A549 treated with Mapracorat at 1 μM for 4 hours (cell line): Measurements from ENCODE around the gene USP35. TPM values are rescaled to one million over a fixed set of nuclear protein-coding genes. Genes with fewer than 3 reads are reported as not detected.

Experiments
- total RNA-seq: library from RNA; stranded (reverse); fragments of 200-300 nt; extraction: Qiagen RNA extraction; gene quantifications from 5 replicates; pipeline ENCODE4 v1.2.3, GENCODE V29; 2022

The USP35 gene
- 6.7 to 9.2 TPM (median 8.3 TPM) in 5 replicates for total RNA-seq

GRCh38 chr11:78188286-78189173 is at the start of gene USP35, which contains the start of gene KCTD21:
Gene USP35 (plus strand): TSS chr11:78188919. CDS start chr11:78196246, 7,327 bp downstream.
Gene KCTD21 (minus strand): TSS chr11:78188626. CDS start chr11:78174554, 14,072 bp downstream.

DNA sequence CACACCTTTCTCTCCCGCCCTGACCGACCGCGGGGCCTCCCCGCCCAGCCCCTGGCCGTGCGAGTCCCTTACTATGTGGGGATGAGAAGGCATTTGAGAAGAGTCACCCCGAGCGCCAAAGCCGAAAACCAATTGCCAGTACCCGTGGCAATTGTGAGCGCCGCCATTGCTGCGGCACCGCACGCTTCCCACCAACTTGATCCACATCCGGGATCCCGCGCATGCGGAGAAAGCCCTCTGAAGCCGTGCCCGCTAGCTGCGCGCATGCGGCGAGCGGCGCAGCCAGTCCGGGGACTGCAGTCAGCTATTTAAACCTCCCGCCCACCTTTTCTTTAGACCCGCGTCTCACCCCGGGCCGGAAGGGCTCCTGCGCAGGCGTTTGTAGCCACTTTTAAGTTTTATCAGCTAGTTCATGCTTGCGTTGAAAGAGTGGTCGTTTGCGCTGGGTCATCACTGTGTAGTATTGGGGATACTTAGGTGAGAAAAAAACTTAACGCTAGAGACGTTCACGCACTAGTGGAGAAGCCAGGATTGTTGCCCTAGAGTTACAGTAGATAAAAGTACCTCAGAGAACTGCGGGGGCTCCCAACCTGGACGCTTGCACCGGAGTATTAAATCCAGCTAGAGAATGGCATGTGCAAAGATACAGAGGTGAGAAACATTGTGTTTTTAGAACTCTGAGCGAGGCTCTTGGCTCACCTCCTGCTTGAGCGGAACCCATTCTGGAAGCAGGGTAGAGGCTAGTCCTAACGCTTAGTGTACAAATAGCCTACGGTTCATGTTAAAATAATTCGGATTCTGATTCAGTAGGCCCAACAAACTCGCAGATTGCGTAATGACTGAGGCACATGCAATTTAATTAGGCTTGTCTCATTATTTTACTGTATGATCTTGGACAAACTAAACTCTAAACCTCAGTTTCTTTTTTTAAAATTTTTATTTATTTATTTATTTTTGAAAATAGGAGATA is 49.0 kb upstream of the USP35 start, which contains the start of gene ALG8:
TSS of gene ALG8 (minus strand) at position 205 of the 970 bp plus-strand sequence. CDS start at position 167, 38 bp downstream.

Other genes with a start within 250 kb of the USP35 start
- 15.0 to 21.8 TPM (median 19.2 TPM) in 5 replicates for gene INTS4, start 194.3 kb upstream of the USP35 start, total RNA-seq
- gene KCTD14, start 165.6 kb upstream of the USP35 start, total RNA-seq, result 1.4 to 2.1 TPM (median 1.6 TPM) in 5 replicates
- gene THRSP, start 125.1 kb upstream of the USP35 start, total RNA-seq, result not detected in 5 replicates
- 244 to 268 TPM (median 248 TPM) in 5 replicates for gene NDUFC2, start 109.1 kb upstream of the USP35 start, total RNA-seq
- 54.0 to 65.6 TPM (median 63.0 TPM) in 5 replicates for gene ALG8, start 49.3 kb upstream of the USP35 start, total RNA-seq
- gene KCTD21, start 293 bp upstream of the USP35 start, total RNA-seq, result 7.2 to 8.8 TPM (median 7.7 TPM) in 5 replicates
- gene GAB2, start 228.9 kb downstream of the USP35 start, total RNA-seq, result 3.9 to 5.9 TPM (median 5.0 TPM) in 5 replicates